Measurements from ENCODE around the gene CLNK.
"Not testable (repeated sequence)": the region's sequence is repeated elsewhere in the genome, so short reads cannot be mapped to it uniquely, and the experiment has no call there.

Gene CLNK

DNA sequence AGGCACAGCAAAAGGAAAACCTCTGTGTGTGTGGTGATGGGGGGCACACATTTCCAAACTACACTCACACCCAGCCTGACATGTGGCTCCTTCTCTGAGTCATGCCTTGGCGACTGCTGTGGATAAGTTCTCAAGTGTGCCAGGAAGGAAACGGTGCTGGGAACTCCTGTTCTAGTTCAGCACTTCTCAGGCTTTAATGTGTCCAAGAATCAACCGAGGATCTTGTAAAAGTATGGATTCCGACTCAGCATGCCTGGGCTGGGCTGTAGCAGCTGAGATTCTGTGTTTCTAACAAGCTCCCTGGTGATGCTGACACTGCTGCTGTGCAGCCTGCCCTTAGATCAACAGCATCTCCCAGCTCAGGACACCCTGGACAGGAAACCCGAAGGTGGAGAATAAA, 20.2 kb downstream of the CLNK start:
- no peak for DNase-seq (ENCODE audit: low read depth in 2 of 2)

DNA sequence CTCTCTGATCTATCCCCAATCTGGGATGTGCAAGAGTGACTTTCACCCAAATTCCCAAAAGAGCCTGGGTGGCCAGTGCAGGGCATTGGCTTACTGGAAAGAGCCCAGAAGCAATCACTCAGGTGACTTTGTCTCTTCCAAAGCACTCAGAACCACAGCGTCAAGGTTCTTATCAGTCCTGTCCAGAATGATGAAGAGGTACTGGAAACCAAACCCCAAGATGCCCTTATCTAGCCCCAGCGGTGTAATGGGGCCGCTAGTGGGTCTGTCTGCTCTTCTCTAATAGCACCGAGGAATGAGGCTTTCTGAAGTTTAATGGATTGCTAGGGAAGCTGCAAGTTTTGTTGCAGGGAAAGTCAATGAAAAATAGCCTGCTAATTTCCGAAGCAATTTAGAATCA, 21.6 kb downstream of the CLNK start:
- DNase-seq (ENCODE audit: low read depth in 2 of 2) = no peak

DNA sequence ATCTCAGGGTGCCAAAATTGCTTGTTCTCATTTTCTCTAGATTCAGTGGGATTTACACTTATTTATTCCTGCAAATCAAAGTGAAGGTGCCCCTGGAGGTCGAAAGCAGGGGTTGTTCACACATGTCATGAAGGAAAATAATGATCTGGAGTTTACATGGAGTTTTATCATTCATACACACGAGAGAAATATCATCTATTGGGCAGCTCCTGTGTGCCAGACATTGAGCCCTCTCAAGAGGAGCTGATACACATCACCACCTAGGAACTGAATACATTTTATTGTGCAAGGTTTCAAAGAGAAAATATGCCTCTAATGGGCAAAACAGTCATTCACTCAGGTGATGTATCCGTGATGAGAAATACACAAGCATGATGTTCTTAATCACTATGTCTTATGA, 23.5 kb downstream of the CLNK start:
- DNase-seq (ENCODE audit: low read depth in 2 of 2) = no peak

DNA sequence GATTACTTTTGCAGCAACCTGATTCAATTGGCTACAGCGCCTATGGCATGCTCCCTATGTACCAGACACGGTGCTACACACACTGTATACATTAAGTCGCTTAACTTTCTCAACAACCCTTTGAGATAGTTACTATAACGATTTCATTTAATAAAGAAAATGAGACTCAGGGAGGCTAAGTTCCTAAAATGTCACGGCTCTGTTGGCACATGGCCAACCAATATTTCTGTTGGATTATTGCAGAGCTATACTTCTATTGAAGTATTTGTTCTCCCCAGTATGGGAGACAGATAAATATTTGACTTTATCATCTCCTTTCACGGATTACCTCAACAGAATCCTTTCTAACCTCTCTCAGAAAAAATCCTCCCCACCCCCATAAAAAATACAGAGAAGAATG, 25.3 kb downstream of the CLNK start:
- DNase-seq (ENCODE audit: low read depth in 2 of 2) = no peak

DNA sequence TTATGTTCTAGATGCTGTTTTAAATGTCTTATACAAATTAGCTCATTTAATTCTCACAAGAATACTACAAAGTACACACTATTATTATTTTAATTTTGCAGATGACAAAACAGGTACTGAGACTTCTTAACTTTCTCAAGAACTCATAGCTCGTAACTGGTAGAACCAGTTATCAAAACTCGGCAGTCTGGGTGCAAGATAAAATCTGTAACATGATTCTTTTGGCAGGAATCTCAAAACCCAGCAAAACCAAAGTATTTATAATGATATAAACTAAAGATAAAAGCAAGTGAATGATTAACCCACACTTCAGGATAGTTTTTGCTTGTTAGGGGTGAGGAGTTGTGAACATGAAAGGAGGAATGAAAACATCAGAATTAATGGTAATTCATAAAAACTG, 27.6 kb downstream of the CLNK start:
- no peak for DNase-seq (ENCODE audit: low read depth in 2 of 2)

DNA sequence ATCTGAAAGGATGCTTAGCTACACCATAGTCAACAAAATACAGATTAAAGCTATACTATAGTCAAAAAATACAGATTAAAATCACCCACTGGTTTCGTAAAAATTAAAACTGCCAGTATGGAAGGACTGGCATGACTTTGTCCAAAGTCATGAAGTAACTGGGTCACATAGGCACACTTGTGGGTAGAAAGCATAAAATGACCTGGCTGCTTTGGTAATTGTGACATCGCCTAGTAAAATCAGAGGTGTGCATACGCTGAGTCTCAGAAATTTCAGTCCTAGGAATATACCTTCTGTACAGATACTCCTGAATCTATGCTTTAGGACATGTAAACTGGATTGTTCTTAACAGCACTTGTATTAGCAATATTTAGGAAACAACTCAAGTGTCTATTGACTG, 28.1 kb downstream of the CLNK start:
- DNase-seq (ENCODE audit: low read depth in 2 of 2) = no peak

DNA sequence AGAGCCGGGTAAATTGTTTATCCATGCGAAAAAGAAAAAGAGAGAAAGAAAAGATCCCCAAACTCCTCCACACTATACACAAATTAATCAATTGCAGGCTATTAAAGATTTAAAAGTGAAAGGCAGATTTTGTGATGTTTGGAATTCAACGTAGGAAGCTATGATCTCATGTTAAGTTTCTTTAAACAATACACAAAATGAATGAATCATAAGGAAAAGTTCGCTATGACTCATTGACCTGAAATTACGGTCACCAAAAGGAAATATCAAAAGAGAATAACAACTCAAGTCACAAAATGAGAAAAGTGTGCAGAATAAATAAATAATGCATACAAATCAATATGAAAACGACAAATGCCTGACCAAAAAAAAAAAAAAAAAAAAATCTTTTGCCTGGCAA, 28.6 kb downstream of the CLNK start:
- no peak for DNase-seq (ENCODE audit: low read depth in 2 of 2)

DNA sequence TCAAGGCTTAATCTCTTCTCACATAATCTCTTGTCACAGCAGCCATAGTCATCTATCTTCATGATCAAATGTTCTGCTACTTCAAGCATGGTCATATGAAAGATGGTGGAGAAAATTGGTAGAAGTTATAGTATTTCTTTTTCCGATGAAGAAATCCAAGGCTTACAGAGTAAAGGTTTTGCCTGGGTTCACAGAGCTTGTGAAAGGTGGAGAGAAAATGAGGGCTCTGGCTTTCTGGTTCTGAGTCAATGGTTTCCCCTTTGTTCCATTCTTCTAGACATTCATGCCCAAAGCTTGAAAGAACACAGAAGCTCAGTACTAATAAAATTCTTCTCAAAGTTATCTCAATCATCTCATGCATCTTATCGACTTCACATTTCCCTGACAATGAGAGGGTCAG, 36.1 kb downstream of the CLNK start:
- no peak for DNase-seq (ENCODE audit: low read depth in 2 of 2)

DNA sequence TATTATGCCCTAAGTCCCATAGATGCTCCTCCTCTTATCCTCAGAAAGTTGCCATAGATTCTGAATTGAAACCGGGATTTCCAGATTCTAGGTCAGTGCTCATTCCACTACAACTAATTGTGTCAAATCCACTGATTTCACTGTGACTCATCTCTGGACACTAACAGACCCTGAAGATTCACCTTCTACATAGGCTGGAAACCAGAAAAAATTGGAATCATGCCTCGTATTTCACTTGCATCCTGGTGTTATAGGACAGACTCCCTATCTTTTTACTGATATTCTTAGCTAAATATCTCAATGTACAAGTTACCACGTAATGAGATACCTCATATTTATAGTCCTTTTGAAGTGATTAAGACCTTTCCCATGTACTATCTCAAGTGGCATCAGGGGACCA, 36.7 kb downstream of the CLNK start:
- DNase-seq (ENCODE audit: low read depth in 2 of 2) = no peak

DNA sequence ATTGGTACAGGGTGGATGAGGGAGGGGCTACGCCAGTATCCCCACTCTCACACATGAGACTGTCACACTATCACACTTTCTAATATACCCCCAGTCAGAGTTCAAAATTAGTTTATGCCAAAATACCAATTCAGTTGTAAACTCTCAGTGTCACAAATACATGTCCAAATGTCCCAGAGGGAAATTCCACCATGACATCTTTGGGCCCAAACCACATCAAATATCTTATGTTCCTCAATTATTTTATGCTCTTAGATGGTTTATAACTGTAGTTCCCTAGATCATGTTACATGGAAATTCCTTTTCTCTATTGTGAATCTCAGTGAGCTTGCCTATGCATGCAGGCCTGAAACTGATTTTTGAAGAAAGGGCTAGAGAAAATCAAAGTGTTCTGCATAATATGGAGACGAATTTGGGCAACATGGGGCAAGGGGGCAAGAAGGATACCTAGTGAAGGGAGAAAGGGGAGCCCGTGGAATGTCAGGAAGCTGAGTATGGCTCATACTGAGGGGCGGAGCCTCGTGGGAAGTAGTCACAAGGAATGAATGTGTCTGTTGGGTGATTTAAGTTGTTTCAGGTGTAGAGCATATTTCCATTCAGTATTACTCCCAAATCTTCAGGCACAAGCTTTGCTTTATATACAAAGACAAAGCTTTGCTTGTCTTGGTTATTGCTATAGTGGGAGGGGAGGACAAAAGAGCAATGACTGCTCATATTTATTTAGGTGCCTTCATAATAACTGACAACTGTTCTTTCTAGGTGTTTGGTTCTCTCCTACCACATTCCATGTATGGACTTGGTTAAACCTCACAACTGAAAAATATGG, 40.8 kb downstream of the CLNK start:
- no peak for DNase-seq (ENCODE audit: low read depth in 2 of 2)

DNA sequence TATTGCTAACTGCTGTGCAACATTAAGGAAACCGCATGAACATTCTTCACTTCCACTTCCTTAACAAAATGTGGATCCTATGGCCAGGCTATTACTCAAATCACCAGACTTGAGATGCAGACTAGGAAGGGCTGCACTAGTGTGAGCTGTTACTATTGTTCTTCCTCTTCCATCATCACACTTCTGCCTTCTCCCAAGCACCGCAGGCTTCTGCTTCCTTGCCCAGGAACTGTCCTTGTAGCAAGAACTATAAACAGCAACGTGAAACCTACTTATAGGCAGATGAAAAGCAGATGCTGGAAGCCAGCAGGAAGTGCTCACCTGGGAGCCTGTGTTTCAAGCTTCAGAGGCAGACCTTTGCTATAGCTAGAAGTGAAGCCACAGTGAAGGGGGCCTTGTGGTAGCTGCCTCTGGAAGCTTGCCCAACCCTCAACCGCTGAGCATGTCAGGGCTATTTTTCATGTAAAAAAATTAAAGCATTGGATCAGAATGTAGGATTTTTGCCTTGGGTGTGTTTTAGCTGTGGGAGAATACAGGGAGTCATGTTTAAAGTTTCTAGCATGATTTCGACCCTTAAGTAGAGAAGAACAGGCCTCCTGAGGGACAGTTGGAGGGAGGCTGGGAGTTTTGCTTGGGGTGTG, 43.9 kb downstream of the CLNK start:
- no peak for DNase-seq (ENCODE audit: low read depth in 2 of 2)

DNA sequence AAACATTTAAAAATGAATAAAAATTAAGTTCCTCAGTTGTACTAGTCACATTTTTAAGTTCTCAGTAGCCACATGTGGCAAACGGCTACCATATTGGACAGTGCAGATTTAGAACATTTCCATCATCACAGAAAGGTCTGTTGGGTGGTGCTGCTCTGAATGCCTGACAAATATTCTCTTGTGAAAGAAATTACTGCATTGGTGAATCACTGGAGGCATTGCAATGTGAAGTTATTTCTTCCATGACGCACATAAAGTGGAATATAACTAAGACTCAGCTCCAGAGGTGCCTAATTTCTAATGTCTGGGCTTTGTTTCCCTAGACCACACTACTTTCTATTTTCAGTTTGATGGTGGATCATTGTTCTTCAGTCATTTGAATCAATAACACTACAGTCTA, 44.9 kb downstream of the CLNK start:
- no peak for DNase-seq (ENCODE audit: low read depth in 2 of 2)

DNA sequence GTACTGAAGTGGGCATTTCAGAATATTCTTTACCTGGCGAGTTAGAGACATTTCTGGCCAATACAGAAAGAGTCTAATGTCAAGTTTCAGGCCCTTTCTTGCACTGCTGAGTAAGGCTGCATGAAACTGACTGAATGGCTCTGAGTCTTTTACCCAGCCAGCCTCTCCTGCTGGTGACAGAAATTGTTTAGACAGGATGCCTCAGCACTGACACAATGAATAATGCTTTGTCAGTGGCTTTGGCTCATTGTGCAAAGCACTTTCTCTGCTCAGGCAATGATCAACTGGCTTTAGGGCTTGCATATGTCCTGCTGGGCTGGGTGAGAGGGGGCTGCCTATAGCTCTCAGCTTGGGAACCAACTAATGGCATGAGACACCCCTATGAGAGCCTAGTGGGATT, 45.5 kb downstream of the CLNK start:
- no peak for DNase-seq (ENCODE audit: low read depth in 2 of 2)

DNA sequence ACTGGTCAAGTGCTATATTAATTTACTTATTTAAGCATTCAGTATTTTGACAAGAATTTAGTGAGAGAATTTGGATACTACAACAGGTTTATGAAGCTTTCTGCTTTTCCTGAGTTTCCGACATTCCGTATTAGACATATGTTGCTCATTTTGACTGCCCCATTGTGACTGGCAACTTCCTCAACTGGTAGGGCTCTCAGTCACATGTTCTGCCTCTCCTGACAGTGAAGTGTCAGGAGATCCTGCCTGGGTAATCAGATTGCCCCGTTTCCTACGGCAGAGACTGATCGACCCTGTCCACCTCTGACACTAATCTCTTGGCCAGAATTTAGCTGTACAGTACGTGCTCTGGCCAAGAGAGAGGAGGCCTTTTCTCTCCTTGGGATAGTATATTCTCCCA, 49.5 kb downstream of the CLNK start:
- DNase-seq (ENCODE audit: low read depth in 2 of 2) = no peak

DNA sequence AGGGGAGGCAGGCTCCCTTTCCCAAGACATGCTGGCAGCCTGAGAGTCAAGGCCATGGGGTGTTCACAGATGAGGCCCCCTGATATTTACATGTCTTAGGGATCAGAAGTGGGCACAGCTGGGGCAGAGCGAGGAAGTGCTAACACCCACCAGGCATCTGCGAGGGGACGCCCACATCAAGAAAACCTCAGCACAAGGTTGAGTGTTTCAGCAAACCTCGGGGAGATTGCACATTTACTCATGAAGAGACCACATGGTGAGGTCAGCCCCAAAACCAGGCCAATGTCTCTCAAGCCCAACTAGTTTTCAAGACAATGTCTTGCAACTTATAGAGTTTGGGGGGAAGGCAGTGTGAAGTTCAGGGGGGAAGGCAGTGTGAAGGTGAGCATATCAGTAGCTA, 55.2 kb downstream of the CLNK start:
- DNase-seq (ENCODE audit: low read depth in 2 of 2) = no peak

DNA sequence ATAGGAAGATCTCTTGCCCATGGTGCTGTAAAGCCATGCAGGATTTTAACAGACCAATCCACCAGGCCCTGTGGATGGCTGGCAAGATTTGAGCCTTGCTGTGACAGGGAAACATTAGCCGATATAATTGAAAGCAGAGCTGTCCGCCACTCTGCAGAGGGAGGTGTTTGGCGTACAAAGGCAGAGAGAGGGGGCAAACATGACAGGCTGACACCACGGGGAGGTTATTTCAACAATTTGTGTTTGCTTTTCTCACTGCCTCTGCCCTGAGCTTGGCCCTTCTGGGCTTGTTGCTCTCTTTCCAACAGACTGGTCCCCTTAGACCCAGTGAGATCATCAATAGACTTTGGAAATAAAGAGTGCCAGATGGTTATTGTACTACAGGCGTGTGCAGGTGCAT, 59.4 kb downstream of the CLNK start:
- DNase-seq (ENCODE audit: low read depth in 2 of 2) = no peak

DNA sequence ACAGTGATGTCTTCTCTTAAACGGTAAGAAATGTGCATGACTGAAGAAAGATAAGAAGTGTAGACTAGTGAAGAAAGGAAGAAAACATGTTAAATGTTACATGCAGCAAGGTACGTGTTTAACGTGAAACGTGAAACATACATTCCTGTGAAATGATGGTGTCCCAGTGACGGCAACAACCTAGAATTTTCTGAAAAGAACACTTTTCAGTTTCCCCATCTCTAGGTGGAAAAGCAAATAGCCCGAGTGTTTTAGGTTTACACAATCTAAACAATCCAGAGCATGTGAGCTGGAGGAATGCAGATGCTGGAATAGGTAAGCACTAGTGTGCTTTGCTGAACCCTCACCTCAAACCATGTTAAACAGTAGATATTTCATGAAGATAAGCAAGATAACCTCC, 60.7 kb downstream of the CLNK start:
- no peak for DNase-seq (ENCODE audit: low read depth in 2 of 2)

DNA sequence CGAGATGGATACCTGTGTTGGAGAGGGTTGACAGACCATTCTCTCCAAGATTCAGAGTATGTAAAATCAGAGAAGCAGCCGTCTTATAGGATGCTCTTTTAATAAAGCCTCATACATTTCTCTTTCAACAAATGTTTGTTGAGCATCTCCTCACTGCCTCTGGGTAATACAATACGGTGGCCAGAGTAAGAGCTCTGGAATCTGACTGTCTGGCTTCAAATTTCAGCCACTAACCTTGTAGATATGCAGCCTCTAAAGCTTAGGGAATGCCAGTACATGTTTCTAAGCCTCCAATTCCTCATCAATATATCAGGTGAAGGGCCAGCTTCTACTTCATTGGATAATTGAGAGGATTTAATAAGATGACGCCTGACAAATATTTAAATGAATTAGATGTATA, 61.3 kb downstream of the CLNK start:
- DNase-seq (ENCODE audit: low read depth in 2 of 2) = no peak

DNA sequence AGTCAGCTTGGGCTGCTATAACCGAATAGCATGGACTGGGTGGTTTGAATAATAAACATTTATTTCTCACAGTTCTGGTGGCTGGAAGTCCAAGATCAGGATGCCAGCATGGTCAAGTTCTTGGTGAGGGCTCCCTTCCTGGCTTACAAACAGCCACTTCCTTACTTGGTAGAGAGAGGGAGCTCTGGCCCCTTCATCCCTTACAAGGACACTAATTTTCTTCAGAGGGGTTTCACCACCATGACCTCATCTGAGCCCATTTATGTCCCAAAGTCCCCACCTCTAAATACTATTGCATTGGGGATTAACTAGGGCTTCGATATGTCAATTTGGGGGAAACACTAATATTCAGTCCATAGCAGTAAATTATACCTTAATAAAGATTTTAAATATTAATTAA, 61.8 kb downstream of the CLNK start:
- no peak for DNase-seq (ENCODE audit: low read depth in 2 of 2)

DNA sequence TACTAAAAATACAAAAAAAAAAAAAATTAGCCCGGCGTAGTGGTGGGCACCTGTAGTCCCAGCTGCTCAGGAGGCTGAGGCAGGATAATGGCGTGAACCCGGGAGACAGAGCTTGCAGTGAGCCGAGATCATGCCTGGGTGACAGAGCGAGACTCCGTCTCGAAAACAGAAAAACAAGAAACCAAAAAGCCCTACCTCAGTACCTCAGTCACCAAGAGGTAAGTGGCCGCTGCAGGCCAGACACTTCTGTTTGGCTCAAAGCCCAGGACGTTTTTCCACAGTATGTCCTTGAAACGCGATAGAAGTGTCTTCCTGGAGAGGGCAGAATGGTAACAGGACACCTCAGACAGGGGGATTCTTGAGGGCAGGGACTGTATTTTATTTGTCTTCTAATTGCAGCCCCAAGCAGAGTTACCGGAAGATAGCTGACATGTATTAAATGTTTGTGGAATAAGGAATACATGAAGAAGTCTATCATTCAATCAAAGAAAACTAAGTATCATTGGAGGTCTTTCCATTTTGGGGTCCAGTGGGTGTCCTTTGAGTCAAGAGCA, 63.6 kb downstream of the CLNK start:
- no peak for DNase-seq (ENCODE audit: low read depth in 2 of 2)

DNA sequence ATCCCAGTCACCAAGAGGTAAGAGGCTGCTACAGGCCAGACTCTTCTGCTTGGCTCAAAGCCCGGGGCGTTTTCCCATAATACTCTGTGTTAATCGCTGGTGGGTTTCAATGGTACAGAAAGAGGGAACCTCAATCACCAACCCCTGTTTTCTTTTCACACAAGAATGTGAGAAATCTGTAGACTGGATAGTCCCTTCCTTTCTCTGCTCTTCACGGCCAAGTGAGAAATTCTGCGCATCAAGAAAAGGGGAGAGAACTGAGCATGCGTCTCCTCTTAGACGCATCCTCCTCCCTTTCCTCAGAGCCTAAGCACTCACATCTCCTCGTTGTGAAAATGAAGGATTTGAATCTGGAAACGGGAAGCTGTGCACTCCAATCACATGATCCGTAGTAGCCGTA, 64.7 kb downstream of the CLNK start:
- no peak for DNase-seq (ENCODE audit: low read depth in 2 of 2)

DNA sequence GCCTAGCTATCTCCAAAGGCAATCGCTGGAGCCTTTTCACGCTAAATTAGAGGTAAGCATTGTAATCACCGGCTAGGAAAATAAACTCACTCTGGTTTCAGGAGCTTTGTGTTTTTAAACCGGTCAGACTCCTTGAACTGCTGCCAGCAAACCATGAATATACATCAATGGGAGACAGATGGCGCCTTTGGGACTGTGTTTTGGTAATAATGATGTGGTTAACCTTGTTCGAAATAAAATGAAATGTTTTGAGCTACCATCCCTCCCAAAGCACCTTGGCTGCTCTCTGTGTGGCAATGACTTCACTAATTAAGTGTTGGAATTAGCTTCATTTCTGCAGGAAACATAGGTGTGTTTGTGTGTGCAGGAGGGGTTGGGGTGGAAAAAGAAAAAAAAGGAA, 65.3 kb downstream of the CLNK start:
- no peak for DNase-seq (ENCODE audit: low read depth in 2 of 2)

DNA sequence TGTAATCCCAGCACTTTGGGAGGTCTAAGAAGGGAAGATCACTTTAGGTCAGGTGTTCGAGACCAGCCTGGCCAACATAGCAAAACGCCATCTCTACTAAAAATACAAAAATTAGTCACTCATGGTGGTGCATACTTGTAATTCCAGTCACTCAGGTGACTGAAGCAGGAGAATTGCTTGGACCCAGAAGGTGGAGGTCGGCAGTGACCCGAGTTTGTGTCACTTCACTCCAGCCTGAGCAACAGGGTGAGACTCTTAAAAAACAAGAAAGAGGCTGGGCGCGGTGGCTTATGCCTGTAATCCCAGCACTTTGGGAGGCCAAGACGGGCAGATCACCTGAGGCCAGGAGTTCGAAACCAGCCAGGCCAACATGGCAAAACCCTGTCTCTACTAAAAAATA, 69.6 kb downstream of the CLNK start:
- not testable (repeated sequence) for DNase-seq (ENCODE audit: low read depth in 2 of 2)

Measured in stimulated activated CD4-positive, alpha-beta T cell treated with anti-CD3 and anti-CD28 coated beads, Interleukin-1b, Interleukin-23, amount 100 ng/mL, for 1 hour (primary cell).